Right hindlimb (tissue), 1 donor: Measurements from ENCODE around the gene UNC93A.
"Not testable (repeated sequence)": the region's sequence is repeated elsewhere in the genome, so short reads cannot be mapped to it uniquely, and the experiment has no call there.

Experiments used
- DNase-seq: peaks from one replicate; pipeline ENCODE4 v3.0.0-alpha.2; 2018

Gene UNC93A

DNA sequence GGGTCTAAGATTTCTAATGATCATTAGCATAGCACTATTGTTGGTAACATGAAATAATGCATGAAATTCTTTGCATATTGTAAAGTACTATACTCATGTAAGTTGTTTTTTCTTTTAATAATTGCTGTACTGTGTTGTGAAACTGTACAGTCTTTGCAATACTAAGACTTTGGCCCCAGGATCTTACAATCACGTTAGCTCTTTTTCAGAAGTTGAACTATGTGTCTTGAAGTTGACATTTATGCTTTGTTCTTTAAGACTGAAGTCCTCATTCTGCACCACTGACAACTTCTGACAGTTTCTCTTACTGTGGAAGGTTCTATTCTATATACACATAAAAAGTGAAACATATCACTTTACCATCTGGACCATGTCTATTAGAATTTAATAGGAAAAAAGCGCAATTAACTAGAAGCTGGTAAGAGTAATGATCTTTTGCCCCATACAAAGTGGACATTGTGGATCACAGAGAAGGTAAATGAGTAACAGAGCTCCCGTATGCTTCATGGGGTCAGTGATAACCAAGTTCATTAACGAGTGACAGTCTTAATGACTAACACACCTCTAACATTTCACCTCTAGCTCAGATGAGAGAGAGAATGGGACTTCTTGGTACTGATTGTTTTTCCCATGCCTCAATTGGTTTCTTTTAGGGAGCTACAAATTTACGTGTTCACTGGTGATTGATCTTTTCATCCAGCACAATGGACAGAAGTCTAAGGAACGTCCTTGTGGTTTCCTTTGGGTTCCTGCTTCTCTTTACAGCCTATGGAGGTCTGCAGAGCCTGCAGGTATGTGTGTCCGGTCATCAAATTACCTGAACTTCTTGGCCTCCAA, at the start of gene UNC93A:
Gene UNC93A, plus strand, starts transcription at position 530 of the 837 bp plus-strand sequence. Its CDS starts 175 bp downstream, at position 705.
- DNase-seq = no peak

DNA sequence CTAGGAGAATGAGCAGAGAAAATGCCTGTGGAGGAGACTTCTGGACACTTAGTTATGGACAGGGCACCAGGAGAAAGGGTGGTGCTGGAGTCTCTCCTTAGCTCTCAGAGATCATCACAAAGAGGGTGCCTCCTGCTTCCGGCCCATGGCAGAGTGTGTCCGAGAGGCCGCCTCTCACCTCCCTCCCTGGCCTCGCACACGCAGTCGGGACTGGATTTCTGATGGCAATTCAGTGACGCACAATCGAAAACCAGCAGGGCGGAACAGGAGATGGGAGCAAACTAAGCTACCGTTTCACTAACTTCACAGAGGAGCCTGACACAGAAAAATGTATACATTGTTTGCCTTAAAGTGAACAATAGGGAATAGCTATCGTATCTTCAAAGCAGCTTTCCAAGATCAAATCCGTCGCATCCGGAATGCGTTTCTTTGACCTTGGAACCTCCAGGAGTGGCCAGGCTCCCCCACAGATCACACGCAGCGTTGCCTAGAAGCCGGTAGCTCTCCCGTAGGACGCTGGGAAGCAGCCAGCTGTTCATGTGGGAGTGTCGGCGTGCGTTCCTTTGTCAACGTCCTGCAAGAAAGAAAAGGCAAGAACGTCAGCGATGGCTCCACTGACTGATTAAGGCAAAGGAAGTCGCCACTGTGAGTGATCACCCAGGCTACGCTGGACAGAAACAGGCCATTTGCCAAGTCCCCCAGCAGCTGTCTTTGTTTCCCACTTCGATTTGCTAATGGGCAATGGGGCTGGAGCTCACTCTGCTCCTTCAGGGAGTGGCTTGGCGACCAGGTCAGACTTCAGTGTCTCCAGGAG, 49.6 kb upstream of the UNC93A start:
- DNase-seq = not testable (repeated sequence)

DNA sequence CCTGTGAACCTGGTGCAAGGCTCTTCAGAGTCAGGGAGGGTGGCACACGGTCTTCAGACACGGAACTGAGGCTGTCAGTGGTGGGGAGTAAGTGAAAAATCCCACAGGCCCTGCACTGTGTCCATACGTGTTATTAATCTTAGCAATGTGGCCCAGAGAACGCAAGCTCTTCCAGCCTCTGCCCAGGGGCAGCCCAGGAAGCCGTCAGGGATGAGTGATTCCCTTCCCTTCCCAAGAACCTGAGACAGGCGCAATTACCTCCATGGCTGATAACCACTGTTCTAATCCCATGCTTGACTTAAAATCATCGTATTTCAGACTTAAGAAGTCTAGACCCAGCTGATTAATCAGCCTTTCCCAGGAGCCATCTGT, 49.0 kb upstream of the UNC93A start:
- DNase-seq = not testable (repeated sequence)

DNA sequence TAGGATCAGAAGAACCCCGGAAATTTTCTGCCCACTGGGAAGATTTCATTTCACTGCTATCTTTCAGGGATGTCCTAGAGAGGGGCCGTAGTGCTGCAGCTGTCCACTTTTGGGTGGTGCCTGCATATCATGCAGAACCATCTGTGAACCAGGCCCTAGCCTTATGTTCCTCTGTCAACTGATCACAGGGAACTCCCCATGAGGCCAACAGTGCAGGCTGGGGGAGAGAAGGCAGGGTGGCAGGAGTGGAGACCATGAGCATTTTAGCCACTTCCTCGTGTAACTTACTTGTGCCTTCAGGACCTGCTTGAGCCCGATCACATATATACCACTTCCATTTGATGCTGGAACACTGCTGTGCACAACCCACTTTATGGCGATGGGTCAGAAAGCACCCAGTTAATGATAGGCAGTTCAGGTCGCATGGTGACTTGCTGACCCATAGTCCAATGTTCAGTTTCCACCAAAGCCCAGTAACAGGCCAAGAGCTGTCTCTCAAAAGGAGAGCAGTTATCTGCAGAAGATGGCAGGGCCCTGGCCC, 48.5 kb upstream of the UNC93A start:
- DNase-seq = not testable (repeated sequence)

GRCh38 chr6:167244064-167244960, 46.8 kb upstream of the UNC93A start:
- DNase-seq = no peak

DNA sequence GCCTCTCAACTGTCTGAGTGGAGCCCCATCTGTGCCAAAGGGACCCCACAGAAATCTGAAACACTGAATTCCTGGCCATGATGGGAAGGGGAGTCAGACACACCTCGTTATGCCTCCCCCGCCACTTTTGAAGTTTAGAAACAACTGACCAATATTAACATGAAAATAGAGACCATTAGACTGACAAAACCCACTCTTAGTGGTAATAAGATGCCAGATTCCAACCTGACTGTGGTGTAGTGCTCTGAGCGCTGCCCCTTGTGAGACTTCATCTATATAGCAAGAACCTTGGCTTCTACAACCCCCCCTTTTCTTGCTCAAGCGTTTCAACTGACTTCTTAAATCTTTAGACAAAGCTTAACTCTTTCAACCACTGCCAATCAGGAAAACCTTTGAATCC, 46.1 kb upstream of the UNC93A start:
- no peak for DNase-seq

GRCh38 chr6:167245591-167245990, 45.5 kb upstream of the UNC93A start:
- no peak for DNase-seq

DNA sequence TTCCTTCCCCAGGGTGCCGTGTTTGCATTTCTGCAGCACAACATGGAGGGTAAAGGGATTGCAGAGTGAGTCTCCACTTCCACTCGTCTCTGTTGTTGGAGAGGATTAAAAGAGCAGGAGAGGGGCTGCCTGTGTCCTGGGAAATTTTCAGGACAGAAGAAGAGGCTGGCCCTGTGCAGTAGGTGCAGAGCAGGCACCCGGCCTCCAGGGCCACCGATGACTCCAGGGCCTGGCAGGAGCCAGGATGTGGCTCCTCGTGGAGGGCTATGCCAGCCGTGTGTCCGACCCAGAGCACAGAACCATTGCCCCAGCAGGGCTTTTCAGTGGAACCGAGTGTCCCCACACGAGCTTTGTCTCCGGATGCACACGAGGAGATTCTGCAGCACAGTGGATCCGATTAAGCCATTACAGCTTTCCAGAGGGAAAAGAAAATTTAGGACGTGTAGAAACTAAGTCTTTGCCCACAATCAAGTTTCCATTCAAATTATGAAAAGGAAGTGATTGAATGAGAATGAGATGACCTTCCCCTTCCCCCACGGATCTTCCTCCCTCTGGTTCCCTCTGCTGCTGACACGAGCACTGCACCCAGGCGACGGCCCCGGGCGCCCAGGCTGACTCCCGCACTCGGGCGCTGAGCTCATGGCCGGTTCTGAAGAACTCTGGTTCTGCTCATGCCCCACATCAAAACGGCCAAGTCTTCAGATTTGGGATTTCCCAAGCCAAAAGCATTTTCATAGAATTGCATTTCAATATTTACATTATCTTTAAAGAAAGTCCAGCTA, 43.1 kb upstream of the UNC93A start:
- DNase-seq = no peak

- not testable (repeated sequence) for DNase-seq
These were observed 42.1 kb upstream of the UNC93A start for GRCh38 chr6:167248878-167249455.

DNA sequence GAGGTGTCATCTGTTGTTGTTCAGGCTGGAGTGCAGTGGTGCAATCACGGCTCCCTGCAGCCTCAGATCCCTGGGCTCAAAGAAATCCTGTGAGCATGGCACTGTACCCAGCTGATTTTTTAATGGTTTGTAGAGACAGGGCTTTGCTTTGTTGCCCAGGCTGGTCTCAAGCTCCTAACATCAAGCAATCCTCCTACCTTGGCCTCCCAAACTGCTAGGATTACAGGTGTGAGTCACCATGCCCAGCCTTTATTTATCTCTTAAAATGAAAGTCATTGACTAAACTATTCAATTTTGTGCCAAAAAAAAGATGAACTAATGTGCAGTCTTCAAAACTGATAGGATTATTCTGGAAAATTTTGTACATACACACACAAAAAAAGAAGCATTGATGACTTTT, 38.8 kb upstream of the UNC93A start:
- DNase-seq = no peak

- DNase-seq = no peak
These were observed 35.1 kb upstream of the UNC93A start for GRCh38 chr6:167255918-167256553.

GRCh38 chr6:167258646-167259045, 32.5 kb upstream of the UNC93A start:
- no peak for DNase-seq

- DNase-seq = not testable (repeated sequence)
These were observed 24.9 kb upstream of the UNC93A start for GRCh38 chr6:167266057-167266829.

GRCh38 chr6:167266830-167267555, 24.1 kb upstream of the UNC93A start:
- no peak for DNase-seq

GRCh38 chr6:167267556-167267898, 23.6 kb upstream of the UNC93A start:
- not testable (repeated sequence) for DNase-seq

- no peak for DNase-seq
These were observed 23.2 kb upstream of the UNC93A start for GRCh38 chr6:167267921-167268401.

DNA sequence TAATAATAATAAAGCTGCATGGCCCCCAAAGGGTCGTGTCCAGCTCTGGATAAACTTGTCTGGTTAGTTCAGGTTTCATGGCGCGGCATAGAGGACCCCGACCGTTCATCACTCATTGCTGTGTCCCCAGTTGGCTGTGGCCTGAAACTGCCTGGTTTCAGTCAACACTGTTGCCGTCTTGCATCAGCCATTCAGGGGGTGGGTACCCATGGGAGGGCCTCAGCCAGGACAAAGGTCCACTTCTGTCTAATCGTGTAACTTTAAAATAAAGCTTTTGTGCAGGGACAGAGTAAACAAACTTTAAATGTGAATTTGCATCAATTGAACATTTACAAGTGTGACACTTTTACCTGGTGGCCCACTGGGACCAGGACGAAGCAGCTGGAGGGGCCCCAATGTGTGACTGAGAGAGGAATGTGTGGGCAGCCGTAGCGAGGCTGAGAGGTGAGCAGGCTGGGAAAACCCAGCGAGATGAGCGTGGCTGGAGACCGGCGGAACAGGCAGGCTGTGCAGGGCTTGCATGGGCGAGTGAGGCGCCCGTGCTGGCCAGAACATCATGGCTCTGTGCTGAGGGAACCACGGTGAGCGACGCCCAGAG, 22.3 kb upstream of the UNC93A start:
- DNase-seq = no peak

- no peak for DNase-seq
These were observed 20.4 kb upstream of the UNC93A start for GRCh38 chr6:167270499-167271311.
